Thyroid gland (tissue), 4 donors: Measurements from ENCODE around the gene SHH. TPM values are rescaled to one million over a fixed set of nuclear protein-coding genes. Genes with fewer than 3 reads are reported as not detected.

Experiments
- DNase-seq, 2 donors: peaks; one replicate each; pipeline ENCODE4 v3.0.0-alpha.2; 2019
- H3K27ac ChIP-seq, 3 donors: fragments of 200-600 bp; sonication (generic); 1 replicate in 2 of 3; 2 replicates in 1 of 3; pipeline ENCODE4 v1.5.1; 2016 to 2019; ENCODE audit warnings: mild to moderate bottlenecking in 1 of 3, moderate library complexity in 1 of 3
- H3K27me3 ChIP-seq: fragments of 200-600 bp; sonication (generic); one replicate; pipeline ENCODE4 v1.5.1; 2019
- H3K36me3 ChIP-seq, 2 donors: fragments of 200-600 bp; sonication (generic); one replicate each; pipeline ENCODE4 v1.5.1; 2016 to 2019
- H3K4me1 ChIP-seq, 2 donors: fragments of 200-600 bp; sonication (generic); one replicate each; pipeline ENCODE4 v1.5.1; 2017 to 2019
- H3K4me3 ChIP-seq, 3 donors: fragments of 200-600 bp; sonication (generic); replicated peaks in 1 of 3; 1 replicate in 2 of 3; 2 replicates in 1 of 3; pipeline ENCODE4 v1.5.1; 2016; ENCODE audit warnings: mild to moderate bottlenecking in 1 of 3
- H3K9me3 ChIP-seq: fragments of 200-600 bp; sonication (generic); one replicate; pipeline ENCODE4 v1.5.1; 2017
- CTCF ChIP-seq, 6 experiments: fragments of 200-600 bp in 3 of 6; fragments of 450-650 bp in 3 of 6; sonication (generic) in 3 of 6; IDR thresholded peaks; one replicate each; pipeline ENCODE4 v1.5.1; 2016 to 2019; ENCODE audit warnings: antibody characterized with exemption in 6 of 6, mild to moderate bottlenecking in 2 of 6, inconsistent platforms in 1 of 6, moderate library complexity in 1 of 6
- POLR2A ChIP-seq, 2 donors: fragments of 450-650 bp; IDR thresholded peaks; one replicate each; pipeline ENCODE4 v1.6.1; 2017; ENCODE audit warnings: antibody characterized with exemption in 2 of 2, mild to moderate bottlenecking in 2 of 2, moderate library complexity in 1 of 2
- WGBS, 2 donors: methylation state at CpG; one replicate each; pipeline ENCODE4 v1.1.5; 2017; 5-methylcytosine and 5-hydroxymethylcytosine counted together
- intact Hi-C: fragments of 100-400 bp; cut with DNase I; formaldehyde crosslinking; loops from one replicate; pipeline ENCODE4 v1.15.1; 2023
- total RNA-seq, 4 donors: library from RNA; depleted of rRNA; stranded (reverse); fragments of >200 nt; gene quantifications; one replicate each; pipeline ENCODE4 v1.2.3, GENCODE V29; 2016

SHH gene
- total RNA-seq, 4 donors from 2014 or later: not detected

GRCh38 chr7:155800301-155800700 lies 12.0 kb downstream of the SHH start:
- H3K4me1 ChIP-seq: peaks cover 9 to 27% of the 10 kb centered on the region in 2 donors
- TF ChIP-seq POLR2A (IDR thresholded peaks at IDR 0.05) (no peak), CTCF (IDR thresholded peaks at IDR 0.05) (no peak)
- WGBS, 2 donors: 87 to 91% methylated on average over 6 to 11 of the region's 11 CpGs
- no peak for DNase-seq
- no peak overlapping the region for H3K4me3 ChIP-seq
- H3K27ac ChIP-seq: no peak overlapping the region
- H3K9me3 ChIP-seq: no peaks in the 10 kb centered on the region
- intact Hi-C loops: no loop called here
- H3K27me3 ChIP-seq: no peaks in the 10 kb centered on the region
- no peaks in the 10 kb centered on the region for H3K36me3 ChIP-seq

- Histone ChIP-seq H3K27ac (no peak overlapping the region), H3K36me3 (no peaks in the 10 kb centered on the region), H3K4me1 (peaks cover 5 to 19% of the 10 kb centered on the region in 2 donors), H3K27me3 (no peaks in the 10 kb centered on the region), H3K9me3 (no peaks in the 10 kb centered on the region), H3K4me3 (no peak overlapping the region)
- no peak for DNase-seq
- TF ChIP-seq POLR2A (IDR thresholded peaks at IDR 0.05): no peak
- TF ChIP-seq CTCF (IDR thresholded peaks at IDR 0.05): no peak
- intact Hi-C loops: loop anchor here (5.0 kb wide), 2 partner anchors 673 to 963 kb away; no protein-coding TSS in a partner anchor
- 72 to 74% methylated on average over 19 of the region's 19 CpGs for WGBS, 2 donors
Measured at GRCh38 chr7:155799514-155799913, 12.7 kb downstream of the SHH start.

- peaks cover 3 to 14% of the 10 kb centered on the region in 2 donors for H3K4me1 ChIP-seq
- no peaks in the 10 kb centered on the region for H3K9me3 ChIP-seq
- no peaks in the 10 kb centered on the region for H3K27me3 ChIP-seq
- no peak overlapping the region for H3K4me3 ChIP-seq
- intact Hi-C loops: loop anchor here (5.0 kb wide), 2 partner anchors 673 to 963 kb away; no protein-coding TSS in a partner anchor
- H3K36me3 ChIP-seq: no peaks in the 10 kb centered on the region
- 76 to 80% methylated on average over 12 to 13 of the region's 13 CpGs for WGBS, 2 donors
- DNase-seq: no peak
- no peak overlapping the region for H3K27ac ChIP-seq
- TF ChIP-seq CTCF (IDR thresholded peaks at IDR 0.05) (no peak), POLR2A (IDR thresholded peaks at IDR 0.05) (no peak)
Measured at GRCh38 chr7:155798673-155799439, 13.4 kb downstream of the SHH start.

- H3K27me3 ChIP-seq: no peaks in the 10 kb centered on the region
- no peaks in the 10 kb centered on the region for H3K36me3 ChIP-seq
- peaks cover 0 to 5% of the 10 kb centered on the region in 2 donors for H3K4me1 ChIP-seq
- 89 to 91% methylated on average over 16 to 22 of the region's 38 CpGs for WGBS, 2 donors
- TF ChIP-seq POLR2A (IDR thresholded peaks at IDR 0.05): no peak
- no peak for TF ChIP-seq CTCF (IDR thresholded peaks at IDR 0.05)
- intact Hi-C loops: loop anchor here (5.0 kb wide), 2 partner anchors 675 to 965 kb away; no protein-coding TSS in a partner anchor
- DNase-seq: no peak
- H3K27ac ChIP-seq: no peak overlapping the region
- no peak overlapping the region for H3K4me3 ChIP-seq
- no peaks in the 10 kb centered on the region for H3K9me3 ChIP-seq
Measured at GRCh38 chr7:155797262-155798250, 14.7 kb downstream of the SHH start.
